GM18909 (cell line): ENCODE measurements around the gene KLF15.

Experiments used
- ATAC-seq: cut with Tn5 transposase; IDR thresholded peaks from one replicate; pipeline ENCODE4 v1.9.1; 2021; ENCODE audit warnings: mild to moderate bottlenecking; ENCODE audit not compliant: unreplicated experiment, poor library complexity

KLF15 gene

DNA sequence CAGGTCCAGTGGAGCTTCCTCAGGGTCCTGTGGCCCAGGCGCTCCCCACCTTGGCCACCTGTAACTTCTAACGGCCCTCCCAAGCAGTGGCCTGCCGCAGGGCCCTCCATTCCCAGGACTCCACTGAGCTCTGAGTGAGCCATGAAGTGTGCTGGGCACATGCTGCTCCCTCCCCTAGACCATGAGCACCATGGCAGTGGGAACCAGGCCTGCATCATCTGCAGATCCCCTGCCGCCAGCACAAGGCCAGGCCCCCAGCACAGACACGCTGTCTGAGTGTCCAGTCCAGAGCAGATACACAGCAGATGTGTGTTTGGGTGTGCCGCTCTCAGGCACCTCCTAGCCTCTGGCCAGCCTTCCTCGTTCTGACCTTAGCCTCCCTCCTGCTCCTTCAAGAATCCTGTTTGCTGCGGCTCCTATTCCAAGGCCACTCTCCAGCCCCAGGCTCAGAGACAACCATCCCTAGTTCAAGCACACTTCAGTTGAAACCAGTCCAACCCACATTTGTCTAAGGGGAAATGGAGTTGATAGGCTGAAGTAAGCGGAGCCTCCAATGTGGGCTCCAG, 7.0 kb upstream of the KLF15 start:
- no peak for ATAC-seq

DNA sequence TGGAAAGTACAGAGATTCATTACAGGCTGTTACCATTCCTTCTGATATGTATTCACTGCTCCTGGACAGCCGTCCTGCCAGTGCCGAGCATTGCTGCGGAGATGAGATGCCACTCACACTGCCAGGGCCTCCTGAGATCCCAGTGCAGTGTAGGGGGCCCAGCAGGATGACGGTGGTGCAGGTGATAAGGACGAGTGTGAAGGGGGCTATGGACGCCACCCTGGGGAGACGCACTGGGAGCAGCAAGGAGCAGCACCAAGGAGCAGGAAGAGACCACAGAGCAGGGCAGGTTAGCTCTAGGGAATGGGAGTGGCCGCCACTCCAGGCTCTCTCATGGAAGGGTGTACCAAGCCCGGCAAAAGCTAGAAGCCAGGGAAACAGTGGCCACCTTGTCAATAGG, 4.0 kb upstream of the KLF15 start:
- no peak for ATAC-seq

DNA sequence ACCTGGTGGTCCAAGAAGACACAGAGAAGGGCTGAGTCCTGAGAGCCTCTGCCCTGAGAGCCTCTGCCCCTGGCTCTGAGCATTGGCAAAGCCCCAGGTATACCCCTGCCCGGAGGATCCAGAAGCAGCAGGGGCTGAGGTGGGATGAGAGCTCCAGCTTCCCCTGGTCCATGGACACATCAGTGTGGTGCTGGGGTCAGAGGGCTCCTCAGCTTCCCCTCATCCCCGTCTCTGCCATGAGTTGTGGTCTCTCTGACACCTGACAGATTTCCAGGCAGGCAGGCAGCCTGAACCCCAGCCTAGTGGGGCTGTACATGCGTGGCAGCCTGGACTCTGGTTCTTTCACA, 3.5 kb upstream of the KLF15 start:
- no peak for ATAC-seq

DNA sequence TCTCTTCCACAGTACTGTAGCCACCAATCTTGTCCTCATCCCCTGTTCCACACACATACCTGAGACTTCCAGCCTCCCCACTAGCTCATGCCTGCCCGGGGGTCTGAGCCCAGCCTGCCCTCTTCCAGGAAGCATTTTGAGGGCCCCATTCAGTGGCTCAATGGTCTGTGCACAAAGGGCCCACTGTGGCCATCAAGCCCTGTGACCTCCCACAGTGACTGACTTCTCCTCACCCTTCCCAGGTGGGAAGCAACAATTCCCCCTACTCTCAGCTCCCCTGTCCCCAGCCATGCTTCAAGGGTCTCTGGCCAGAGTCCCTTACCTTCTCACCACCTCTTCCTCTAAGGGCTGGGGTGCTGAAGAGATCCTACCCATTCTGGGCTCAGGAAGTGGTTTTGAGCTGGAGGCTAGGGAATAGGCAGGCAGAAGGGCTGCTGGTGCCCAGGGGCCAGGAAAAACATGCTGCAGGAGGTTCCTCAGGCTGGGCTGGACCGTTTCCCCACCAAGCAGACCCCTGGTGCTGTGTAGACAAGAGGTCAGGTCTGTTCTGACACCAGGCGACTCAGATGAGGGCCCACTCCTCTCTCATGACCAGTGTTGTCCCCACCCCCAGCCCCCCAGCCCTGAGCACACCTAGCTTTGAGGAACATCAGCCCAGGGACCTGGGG, 3.0 kb upstream of the KLF15 start:
- ATAC-seq: no peak

DNA sequence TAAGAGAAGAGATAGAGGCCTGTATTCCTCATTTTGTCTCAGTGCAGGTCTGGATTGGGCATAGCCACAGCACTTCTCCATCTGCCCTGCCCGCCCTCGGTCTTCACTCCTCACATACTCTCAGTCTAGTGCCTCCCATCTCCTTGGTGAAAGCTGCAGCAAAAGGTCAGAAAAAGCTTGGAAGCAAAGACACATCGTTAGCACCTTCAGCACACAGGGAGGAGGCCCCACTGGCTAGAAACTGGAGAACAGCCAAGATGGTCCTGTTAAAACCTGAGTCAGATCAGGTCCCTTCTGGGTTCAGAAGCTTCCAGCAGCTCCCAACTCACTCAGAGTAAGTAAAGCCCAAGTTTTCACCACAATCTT, 1.6 kb upstream of the KLF15 start:
- ATAC-seq: no peak

DNA sequence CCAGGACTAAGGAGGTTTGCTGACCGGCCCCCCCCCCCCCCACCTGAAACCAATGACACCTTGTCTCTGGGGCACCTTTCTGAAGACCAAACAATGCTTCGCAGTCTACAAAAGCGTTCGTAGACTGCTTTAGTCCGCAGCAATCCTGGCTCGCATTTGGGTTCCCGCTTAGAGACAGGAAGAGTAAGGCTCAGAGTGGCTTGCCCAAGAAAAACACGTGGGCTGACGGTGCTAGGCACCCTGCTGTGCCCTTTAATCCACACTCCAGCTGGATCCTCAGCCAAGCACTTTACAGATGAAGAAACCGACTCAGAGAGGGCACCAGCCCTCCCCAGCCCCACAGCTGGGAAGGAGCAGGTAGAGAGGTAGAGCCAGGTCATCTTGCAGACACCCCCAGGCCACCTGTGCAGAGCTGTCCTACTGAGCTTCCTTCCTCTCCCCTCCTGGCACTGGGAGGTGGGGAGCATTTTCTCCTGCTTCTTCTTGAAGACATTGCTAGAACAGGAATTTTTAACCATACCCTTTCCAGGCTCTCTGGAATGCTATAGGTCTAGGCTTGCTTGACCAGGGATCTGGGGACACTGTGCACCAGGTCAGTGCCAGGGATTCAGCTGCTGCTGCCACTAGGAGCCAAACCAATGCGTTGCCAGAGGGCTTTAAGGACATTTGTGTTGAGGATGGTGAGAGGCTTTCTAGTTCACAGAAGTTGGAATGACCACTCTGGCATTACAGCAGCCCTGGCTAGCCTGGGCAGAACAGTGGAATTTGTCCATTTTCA, 1.0 kb upstream of the KLF15 start:
- no peak for ATAC-seq

DNA sequence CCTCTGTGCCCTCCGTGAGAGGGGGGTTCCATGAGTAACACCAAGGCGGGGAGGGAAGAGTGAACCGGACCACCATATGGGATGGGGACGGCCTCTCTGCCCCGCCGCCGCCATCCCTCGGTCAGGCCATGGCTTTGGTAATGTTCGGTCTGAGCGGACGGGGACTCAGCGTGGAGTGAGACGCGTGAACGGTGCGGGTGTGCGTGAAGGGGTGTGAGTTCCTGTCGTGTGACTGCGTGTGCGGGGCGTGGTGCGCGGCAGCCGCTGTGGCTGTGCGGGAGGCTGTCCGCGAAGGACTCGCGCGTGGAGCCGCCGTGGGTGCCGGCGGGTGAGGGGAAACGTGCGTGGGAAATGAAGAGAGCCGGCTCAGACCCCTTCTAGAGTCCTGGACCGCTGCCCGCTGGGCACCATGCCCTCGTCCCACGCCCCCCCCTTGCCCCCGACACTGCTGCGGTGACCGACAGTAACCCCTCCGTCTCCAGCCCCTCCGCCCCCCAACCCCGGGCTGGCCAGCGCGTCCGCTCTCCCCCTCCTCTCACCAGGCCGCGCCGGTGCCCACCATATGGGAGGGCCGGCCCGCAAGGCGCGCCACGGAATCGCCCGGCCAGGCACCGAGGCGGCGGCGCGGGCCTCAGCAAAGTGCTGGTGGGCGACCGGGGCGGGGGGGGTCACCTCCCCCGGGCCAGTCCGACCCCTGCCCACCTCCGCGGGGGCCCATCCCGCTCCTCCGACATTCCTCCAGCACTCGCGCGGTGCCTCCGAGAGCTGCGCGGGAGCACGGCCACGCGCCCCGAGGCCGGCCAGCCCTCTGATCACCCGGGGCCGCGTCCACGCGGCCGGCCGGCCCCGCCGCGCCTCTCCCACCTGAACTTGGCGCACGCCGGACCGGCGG, 589 bp downstream of the KLF15 start:
- no peak for ATAC-seq

DNA sequence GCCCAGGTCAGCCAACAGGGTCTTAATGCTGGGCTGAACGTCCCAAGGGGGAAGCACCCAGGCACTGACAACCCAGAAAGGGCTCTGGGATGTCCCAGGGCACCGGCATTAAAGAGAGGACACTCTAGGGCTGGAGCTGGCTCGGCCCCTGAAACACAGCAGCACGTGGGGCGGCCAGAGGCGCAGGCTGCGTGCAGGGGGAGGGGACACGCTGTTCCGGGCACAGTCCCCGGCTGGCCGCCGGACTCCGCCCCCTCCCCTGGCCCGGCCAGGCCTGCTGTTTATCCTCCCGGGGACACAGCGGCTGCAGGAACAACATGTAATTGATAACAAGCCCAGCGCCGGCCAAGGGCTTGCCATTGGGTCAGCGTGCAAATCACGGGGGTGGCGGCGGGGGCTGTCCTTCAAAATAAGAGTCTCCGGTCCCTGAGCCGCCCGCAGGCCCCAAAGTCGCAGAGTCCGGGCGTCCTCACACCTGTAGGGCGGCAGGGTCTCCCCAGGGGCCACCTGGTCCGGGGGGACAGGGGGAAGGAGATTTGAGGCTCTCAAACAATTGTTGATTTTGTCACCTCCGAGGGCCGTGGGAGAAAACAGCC, 1.3 kb downstream of the KLF15 start:
- ATAC-seq: no peak

DNA sequence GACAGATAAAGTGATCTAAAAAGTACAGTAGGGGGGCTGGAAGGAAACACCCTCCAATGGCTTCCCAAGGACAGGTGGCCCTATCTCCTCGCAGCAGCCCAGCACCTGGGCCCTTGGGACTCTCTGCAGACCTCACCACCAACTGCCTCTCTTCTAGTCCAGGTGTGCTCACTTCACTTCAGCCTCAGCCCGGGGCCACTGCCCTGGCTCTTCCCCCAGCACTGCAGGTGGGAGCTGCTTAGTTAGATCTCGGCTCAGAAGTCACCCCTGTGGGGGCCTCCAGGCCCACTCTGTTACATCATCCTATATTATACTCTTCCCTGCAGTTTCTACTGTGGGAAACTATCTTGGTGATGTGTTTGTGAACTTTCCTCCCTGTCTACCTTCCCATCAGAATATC, 2.0 kb downstream of the KLF15 start:
- no peak for ATAC-seq

DNA sequence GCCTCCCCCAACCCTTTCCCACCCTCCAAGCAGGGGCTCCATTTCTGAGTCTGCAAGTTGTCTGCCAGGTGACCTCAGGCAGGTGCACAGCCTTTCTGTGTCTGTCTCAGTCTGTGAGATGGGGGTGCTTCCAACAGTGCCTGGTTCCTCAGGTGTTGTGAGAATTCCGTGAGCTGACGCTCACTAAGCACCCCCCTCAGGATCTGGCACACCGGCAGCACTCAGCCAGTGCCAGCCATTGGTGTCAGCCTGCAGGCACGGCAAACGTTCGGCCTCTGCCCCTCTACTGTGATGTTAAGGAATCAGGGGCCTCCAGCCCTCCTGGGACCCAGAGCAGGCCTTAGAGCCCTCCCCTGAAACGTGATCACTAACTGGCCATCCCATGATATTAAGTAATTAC, 2.4 kb downstream of the KLF15 start:
- no peak for ATAC-seq

DNA sequence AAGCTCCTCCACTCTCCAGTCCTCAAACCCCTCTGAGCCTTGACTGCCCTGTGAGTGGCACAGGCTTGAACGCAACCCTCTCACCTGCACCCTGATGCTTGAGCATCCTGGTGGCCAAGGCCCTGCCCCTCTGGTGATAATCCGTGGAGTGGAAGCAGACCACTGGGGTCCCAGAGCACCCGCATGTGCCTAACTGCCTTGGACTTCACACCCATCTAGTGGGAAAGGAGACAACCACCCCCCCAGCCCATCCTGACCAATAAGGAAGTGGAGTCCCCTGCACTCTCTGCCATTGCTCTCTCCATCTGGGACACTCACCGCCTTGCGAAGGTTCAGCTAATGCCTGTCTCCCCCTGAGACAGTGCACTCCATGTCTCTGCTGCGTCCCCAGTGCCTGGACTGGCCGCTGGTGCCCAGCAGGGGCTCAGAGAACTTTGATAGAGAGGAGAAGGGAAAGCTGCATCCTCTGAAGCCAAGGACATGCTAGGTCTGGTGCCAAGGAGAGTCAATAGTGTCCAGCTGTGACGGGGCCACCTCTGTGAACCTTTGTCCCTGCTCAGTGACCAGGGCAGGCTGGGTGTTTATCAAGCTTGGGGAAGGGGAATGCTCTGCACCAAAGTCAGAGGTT, 3.4 kb downstream of the KLF15 start:
- ATAC-seq: no peak

DNA sequence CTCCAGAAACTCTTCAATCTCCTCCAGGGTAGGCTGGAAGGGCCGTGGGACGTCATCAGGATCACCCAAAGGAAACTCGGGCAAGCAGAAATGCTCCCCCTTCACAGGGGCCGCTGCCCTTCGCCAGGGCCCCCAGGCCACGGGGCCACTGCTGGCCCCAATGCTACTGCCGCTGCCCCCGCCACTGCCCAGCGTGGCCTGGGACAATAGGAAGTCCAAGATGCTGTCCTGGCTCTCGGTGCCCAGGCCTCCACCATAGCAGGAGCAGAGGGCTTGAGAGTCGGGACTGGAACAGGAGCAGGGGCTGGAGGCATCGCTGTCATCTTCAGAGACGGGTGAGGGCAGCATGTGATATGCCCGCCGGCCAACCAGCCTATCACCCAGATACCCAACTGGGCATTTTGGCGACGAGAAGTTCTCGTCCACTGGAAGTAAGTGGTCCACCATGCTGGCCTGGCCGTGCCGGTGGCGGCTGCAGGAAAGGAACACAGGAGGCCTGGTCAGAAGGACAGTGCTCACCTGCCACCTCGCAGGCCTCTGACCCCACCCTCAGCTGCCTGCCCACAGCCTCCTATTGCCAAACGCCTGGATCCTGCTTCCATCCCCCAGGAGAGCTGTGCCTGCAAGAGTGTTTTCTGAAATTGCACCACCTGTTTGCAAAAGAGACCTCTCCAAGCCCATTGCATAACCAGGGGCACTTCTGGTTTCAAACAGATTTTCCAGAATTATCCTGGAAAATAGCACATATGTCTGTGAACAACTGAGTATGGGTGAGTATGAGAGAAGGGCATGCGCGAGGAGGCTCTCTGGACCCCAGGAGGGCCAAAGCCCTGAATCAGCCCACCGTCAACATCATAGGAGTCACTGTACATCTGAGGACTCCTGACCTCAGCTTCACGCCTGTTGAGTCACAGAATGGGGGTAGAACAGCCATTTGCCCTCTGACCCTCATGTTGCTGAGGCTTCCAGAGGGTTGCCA, 4.4 kb downstream of the KLF15 start:
- ATAC-seq: no peak

DNA sequence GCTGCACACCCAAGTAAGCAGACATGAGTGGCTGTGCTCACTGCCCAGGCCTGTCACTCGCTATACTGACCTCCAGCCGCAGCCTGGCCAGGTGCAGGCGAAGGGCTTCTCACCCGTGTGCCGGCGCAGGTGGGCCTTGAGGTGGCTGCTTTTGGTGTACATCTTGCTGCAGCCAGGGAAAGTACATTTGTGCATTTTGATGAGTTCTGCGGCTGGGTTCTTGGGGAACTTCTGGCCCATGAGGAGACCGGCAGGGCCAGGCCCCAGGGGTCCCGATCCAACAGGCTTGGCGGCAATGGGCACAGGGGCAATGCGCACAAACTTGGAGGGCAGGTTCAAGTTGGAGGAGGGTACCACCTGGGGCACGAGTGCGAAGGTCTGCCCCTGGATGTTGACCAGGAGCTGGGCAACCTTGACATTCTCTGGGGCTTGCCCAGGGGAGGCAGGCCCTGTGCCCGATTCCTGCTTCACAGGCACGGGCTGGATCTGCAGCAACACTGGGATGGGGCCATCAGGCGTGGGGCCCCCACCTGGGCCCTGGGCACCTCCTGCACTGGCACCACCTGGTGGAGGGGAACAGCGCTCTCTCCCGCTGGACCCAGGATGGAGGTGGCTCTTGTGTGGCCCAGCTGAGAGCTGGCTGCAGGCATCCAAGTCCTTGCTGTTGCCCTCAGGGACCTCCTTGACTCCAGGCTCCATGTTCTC, 5.3 kb downstream of the KLF15 start:
- ATAC-seq: no peak

DNA sequence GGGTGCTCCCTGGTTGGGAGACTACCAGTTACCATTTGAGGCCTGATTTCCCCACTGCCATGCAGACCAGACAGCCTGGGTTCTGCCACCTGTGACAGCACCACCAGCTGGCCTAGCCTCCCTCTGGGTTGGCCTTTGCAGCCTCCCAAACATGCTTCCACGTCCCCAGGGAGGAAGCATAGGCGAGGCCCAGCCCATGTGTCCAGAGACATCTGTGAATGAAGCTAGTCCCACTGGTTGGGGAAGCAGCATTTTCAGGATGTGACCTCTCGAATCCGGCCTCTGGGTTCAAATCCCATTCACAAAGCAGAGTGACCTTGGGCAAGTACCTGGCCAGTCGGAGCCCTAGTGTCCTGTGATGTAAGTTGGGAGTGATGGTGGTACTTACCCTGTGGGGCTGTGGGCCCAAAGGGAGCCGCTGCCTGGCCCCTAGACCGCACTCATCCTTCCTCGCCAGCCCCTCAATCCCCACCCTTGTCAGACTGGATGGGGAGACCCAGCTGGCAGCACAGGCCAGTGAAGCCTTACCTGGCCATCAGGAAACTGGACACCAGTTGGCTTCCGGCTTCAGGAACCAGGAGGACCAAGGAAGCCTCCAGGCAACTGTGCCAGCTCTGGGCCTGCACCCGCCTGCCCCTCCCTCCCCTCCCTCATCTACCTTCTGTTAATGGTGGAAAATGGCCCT, 6.0 kb downstream of the KLF15 start:
- ATAC-seq: no peak

DNA sequence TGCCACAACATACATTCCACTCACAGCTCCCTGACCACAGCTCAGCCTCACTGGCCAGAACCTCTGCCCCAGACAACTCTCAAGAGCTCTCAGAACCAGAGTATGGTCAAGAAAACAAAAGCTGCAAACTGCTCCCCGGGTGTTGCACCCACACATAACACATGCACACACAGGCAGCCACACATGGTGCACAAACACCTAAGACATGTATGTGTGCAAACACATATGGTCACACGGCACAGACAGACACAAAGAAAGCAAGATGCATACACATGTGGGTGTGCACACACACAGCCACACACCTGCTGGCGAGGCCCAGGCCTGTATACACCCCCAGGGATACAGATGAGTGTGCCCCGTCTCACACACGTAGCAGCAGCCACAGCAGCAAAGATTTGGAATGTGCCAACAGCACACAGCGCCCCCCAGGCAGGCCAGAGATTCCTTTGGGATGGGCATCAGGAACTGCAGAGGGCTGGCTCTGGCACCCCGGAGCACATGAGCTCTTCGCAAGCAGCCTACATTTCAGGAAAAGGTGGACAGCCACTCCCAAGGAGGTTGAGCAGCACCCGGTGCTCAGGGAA, 6.6 kb downstream of the KLF15 start:
- ATAC-seq: no peak

DNA sequence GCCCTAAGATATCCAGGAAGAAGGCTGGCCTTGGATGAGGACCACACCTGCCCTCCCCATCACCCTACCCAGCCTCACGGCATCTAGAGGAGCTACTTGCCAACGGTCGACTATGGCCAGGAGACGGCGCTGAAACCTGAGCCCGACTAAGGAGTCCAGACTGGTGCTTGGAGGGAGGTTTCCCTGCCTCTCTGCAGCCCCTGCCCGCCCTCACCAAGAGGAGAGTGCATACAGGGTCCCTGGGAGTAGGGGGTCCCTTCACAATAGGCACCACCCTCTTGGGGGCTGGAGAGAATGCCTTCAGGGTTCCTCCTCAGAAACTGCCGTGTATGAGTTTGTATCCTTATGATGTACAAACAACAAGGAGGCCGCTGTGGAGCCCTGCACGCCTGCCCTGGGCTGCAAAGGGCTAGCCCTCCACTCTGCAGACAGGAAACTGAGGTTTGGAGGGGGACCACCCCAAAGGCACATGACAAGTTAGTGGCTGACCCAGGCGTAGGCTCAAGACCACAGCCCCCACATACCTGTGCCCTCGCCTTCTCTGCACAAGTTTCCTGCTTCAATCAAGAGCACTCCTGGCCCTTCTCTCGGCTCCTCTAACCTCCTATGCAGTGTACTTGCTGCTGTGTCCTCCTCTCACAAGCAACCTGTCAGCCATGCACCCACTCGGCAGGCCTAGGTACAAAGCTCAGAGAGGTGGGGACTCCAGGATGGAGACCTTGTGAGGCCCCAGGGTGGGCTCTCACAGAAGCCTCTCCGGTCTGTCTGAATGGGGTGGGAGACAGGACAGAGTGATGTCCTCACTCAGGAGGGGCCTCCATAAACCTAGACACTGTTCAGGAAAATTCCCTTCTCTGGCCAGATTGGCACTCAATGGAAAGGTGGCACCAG, 7.4 kb downstream of the KLF15 start:
- no peak for ATAC-seq

DNA sequence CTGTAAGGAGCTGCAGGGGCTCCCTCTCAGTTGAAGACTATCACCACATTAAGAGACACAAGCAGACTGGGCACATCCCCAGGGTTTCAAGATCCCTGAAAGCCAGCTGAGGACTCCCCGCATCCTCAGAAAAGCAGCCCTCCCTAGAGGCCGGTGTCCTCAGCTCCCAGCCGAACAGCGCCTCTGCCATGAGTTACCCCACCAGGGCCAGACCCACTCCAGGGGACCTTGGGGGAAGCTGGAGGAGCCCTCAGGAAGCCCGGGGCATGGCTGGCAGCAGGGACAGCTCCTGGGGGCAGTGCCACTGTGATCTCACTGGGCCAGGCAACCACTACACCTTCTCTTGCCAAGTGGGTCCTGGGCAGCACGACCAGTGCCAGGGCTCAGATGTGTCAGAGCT, 8.1 kb downstream of the KLF15 start:
- no peak for ATAC-seq
